HG02885 (cell line): ENCODE data around the gene PRSS16.

Experiments
- ATAC-seq: cut with Tn5 transposase; IDR thresholded peaks from one replicate; pipeline ENCODE4 v1.9.1; 2021; ENCODE audit warnings: mild to moderate bottlenecking; ENCODE audit not compliant: unreplicated experiment, poor library complexity

PRSS16 gene

GRCh38 chr6:27281569-27281968 lies 34.1 kb downstream of the PRSS16 start:
- ATAC-seq, result no peak

- no peak for ATAC-seq
Observed at GRCh38 chr6:27283279-27283678, 35.8 kb downstream of the PRSS16 start.

- ATAC-seq, result no peak
Observed at GRCh38 chr6:27286141-27286540, 38.6 kb downstream of the PRSS16 start.

- ATAC-seq, result no peak
Observed at GRCh38 chr6:27287751-27288135, 40.2 kb downstream of the PRSS16 start.

- no peak for ATAC-seq
Observed at GRCh38 chr6:27288136-27289044, 40.9 kb downstream of the PRSS16 start.

GRCh38 chr6:27290065-27290849 lies 42.8 kb downstream of the PRSS16 start:
- no peak for ATAC-seq

GRCh38 chr6:27290850-27291208 lies 43.3 kb downstream of the PRSS16 start:
- no peak for ATAC-seq

- ATAC-seq, result no peak
Observed at GRCh38 chr6:27293436-27294098, 46.1 kb downstream of the PRSS16 start.

GRCh38 chr6:27294409-27294808 lies 46.9 kb downstream of the PRSS16 start:
- ATAC-seq, result no peak

GRCh38 chr6:27295301-27296079 lies 48.0 kb downstream of the PRSS16 start:
- no peak for ATAC-seq

GRCh38 chr6:27296106-27296783 lies 48.7 kb downstream of the PRSS16 start:
- ATAC-seq, result no peak

GRCh38 chr6:27297484-27297856 lies 50.0 kb downstream of the PRSS16 start:
- no peak for ATAC-seq

GRCh38 chr6:27297857-27298730 lies 50.6 kb downstream of the PRSS16 start:
- ATAC-seq, result no peak

GRCh38 chr6:27303613-27304272 lies 56.2 kb downstream of the PRSS16 start:
- ATAC-seq, result no peak
